Astrocyte (in vitro differentiated cells and primary cell): Measurements from ENCODE around the gene CTIF. TPM values are rescaled to one million over a fixed set of nuclear protein-coding genes. Genes with fewer than 3 reads are reported as not detected.

Experiments
- DNase-seq: peaks from one replicate; pipeline ENCODE4 v3.0.0-alpha.2; 2010; ENCODE audit warnings: low read depth
- FAIRE-seq: peaks from 2 replicates; lab custom pipeline; 2011; peaks lifted over from hg19 to GRCh38; lab: Jason Lieb, UNC
- H2AFZ ChIP-seq: 2 replicates; pipeline ENCODE4 v1.6.0; 2012; ENCODE audit warnings: low read depth, low read length, inconsistent platforms
- H3K27ac ChIP-seq: 2 replicates; pipeline ENCODE4 v1.5.1; 2011; ENCODE audit warnings: low read depth, low read length, inconsistent platforms
- H3K27me3 ChIP-seq: 2 replicates; pipeline ENCODE4 v1.6.0; 2011; ENCODE audit warnings: low read length, inconsistent platforms; ENCODE audit not compliant: insufficient read depth
- H3K36me3 ChIP-seq: 2 replicates; pipeline ENCODE4 v1.5.1; 2011; ENCODE audit warnings: low read length, inconsistent platforms; ENCODE audit not compliant: insufficient read depth
- H3K4me1 ChIP-seq: 2 replicates; pipeline ENCODE4 v1.5.1; 2011; ENCODE audit warnings: low read length, inconsistent platforms; ENCODE audit not compliant: insufficient read depth
- H3K4me2 ChIP-seq: 2 replicates; pipeline ENCODE4 v1.6.0; 2012; ENCODE audit warnings: low read length, inconsistent platforms
- H3K4me3 ChIP-seq: 2 replicates; pipeline ENCODE4 v1.5.1; 2011; ENCODE audit warnings: low read depth, mild to moderate bottlenecking, low read length, inconsistent platforms; ENCODE audit not compliant: insufficient read depth
- H3K79me2 ChIP-seq: 2 replicates; pipeline ENCODE4 v1.6.0; 2012; ENCODE audit warnings: mild to moderate bottlenecking, low read length, inconsistent platforms; ENCODE audit not compliant: insufficient read depth
- H3K9ac ChIP-seq: 2 replicates; pipeline ENCODE4 v1.6.0; 2012; ENCODE audit warnings: mild to moderate bottlenecking, low read length, inconsistent platforms
- H3K9me3 ChIP-seq: 2 replicates; pipeline ENCODE4 v1.5.1; 2012; ENCODE audit warnings: low read depth, mild to moderate bottlenecking, low read length, inconsistent platforms; ENCODE audit not compliant: insufficient read depth
- H4K20me1 ChIP-seq: 2 replicates; pipeline ENCODE4 v1.6.0; 2012; ENCODE audit warnings: low read length, inconsistent platforms; ENCODE audit not compliant: insufficient read depth
- H3K27ac Mint-ChIP-seq: one replicate; pipeline ENCODE4 v1.8.0; 2021; ENCODE audit warnings: mild to moderate bottlenecking, mixed read lengths; ENCODE audit not compliant: unreplicated experiment
- H3K27me3 Mint-ChIP-seq: one replicate; pipeline ENCODE4 v1.8.0; 2021; ENCODE audit warnings: low read depth, mixed read lengths; ENCODE audit not compliant: unreplicated experiment
- H3K36me3 Mint-ChIP-seq: one replicate; pipeline ENCODE4 v1.8.0; 2021; ENCODE audit warnings: low read depth, mixed read lengths; ENCODE audit not compliant: unreplicated experiment
- H3K4me1 Mint-ChIP-seq: one replicate; pipeline ENCODE4 v1.8.0; 2021; ENCODE audit warnings: low read depth, mixed read lengths; ENCODE audit not compliant: unreplicated experiment
- H3K4me3 Mint-ChIP-seq: one replicate; pipeline ENCODE4 v1.8.0; 2021; ENCODE audit warnings: mild to moderate bottlenecking, moderate library complexity, mixed read lengths; ENCODE audit not compliant: unreplicated experiment
- H3K9me3 Mint-ChIP-seq: one replicate; pipeline ENCODE4 v1.8.0; 2021; ENCODE audit warnings: mild to moderate bottlenecking, mixed read lengths; ENCODE audit not compliant: unreplicated experiment
- EZH2 ChIP-seq: IDR thresholded peaks from 2 replicates; pipeline ENCODE4 v1.6.1; 2012; ENCODE audit warnings: mild to moderate bottlenecking, low read length, inconsistent platforms; ENCODE audit not compliant: insufficient read depth
- total RNA-seq: library from RNA; stranded (reverse); gene quantifications from 2 replicates; pipeline ENCODE4 v1.2.1, GENCODE V29; 2021
- TF ChIP-seq, protein P1 (sequence below): IDR thresholded peaks from 2 replicates; pipeline ENCODE4 v1.5.1; 2011; ENCODE audit warnings: low read depth, mild to moderate bottlenecking, inconsistent platforms, low read length, moderate library complexity; ENCODE audit not compliant: insufficient read depth

The CTIF gene
- total RNA-seq, 1 donor from 2014 or later, result 101 TPM

DNA sequence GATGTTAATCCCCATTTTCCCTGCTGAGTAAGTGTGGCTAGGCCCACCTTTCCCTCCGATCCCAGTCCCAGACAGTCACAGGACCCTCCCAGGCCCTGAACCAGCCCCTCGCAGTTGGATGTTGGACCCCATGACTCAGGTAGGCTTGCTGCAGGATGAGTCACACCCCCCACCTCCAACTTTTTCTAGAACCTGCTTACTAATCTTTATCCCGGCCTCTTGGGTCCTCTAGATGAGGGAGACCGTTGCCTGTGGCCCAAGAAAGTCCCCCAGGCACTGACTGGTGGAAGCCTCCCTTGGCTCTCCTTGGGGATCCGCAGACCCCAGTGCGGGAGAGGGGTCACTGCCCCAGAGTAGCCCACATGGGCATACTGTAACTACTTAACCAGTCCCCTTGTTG is 313.5 kb downstream of the CTIF start:
- H3K4me2 ChIP-seq, result peak overlapping the region; percentile 21
- Mint-ChIP-seq H3K4me1 (peaks cover 62% of the 10 kb centered on the region), H3K9me3 (peaks cover 3% of the 10 kb centered on the region), H3K4me3 (peak overlapping the region; percentile 50), H3K27ac (peak overlapping the region; percentile 90), H3K27me3 (no peaks in the 10 kb centered on the region), H3K36me3 (peaks cover 36% of the 10 kb centered on the region)
- H4K20me1 ChIP-seq, result no peaks in the 10 kb centered on the region
- H2AFZ ChIP-seq, result no peak overlapping the region
- no peak overlapping the region for H3K9ac ChIP-seq
- FAIRE-seq, result no peak
- no peaks in the 10 kb centered on the region for H3K79me2 ChIP-seq
- peak; percentile 63 for DNase-seq
- H3K36me3 ChIP-seq, result peaks cover 3% of the 10 kb centered on the region
- H3K9me3 ChIP-seq, result no peaks in the 10 kb centered on the region
- peak overlapping the region; percentile 49 for H3K27ac ChIP-seq
- peaks cover 45% of the 10 kb centered on the region for H3K4me1 ChIP-seq
- H3K4me3 ChIP-seq, result no peak overlapping the region
- no peaks in the 10 kb centered on the region for H3K27me3 ChIP-seq
- no peak for TF ChIP-seq EZH2
- TF ChIP-seq, protein P1, sequence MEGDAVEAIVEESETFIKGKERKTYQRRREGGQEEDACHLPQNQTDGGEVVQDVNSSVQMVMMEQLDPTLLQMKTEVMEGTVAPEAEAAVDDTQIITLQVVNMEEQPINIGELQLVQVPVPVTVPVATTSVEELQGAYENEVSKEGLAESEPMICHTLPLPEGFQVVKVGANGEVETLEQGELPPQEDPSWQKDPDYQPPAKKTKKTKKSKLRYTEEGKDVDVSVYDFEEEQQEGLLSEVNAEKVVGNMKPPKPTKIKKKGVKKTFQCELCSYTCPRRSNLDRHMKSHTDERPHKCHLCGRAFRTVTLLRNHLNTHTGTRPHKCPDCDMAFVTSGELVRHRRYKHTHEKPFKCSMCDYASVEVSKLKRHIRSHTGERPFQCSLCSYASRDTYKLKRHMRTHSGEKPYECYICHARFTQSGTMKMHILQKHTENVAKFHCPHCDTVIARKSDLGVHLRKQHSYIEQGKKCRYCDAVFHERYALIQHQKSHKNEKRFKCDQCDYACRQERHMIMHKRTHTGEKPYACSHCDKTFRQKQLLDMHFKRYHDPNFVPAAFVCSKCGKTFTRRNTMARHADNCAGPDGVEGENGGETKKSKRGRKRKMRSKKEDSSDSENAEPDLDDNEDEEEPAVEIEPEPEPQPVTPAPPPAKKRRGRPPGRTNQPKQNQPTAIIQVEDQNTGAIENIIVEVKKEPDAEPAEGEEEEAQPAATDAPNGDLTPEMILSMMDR, result no peak

DNA sequence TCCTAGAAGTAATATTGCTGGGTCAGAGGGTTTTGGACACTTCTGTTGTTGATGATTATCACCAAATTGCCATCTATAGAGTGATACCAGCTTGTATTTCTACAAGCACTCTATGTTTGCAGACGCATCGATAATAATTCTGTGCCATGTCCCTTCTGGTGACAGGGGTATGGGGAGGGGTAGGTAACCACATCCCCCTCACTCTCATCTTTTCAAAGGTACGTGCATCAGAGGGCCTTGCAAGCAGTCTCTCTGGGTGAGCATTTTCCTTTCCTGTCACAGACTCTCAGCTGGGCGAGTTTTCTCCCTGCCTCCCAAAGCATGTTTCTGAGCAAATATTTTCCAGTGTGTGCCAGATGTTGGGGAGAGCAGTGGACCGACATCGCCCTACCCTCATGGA is 314.0 kb downstream of the CTIF start:
- TF ChIP-seq EZH2, result no peak
- TF ChIP-seq, protein P1, result no peak
- H3K27ac Mint-ChIP-seq, result peak overlapping the region; percentile 90
- peak overlapping the region; percentile 49 for H3K27ac ChIP-seq

DNA sequence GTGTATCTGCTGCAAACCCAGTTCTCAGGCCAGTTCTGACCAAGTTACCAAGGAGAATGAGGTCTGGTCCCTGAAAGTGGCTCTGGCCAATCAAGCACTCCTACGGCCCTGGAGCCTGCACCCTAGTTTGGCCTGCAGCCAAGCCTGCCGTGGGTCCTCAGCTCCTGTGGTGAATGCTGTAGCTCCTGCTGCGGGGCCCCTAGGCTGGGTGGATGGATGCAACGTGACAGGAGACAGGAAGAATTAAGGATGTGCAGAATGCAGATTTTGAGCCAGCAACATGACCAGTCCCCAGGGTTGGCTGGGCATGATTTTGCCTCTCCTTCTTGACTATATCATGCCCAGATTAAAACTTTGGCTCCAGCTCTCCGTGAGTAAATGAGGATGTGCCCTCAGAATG is 314.8 kb downstream of the CTIF start:
- H2AFZ ChIP-seq, result no peak overlapping the region
- H3K27me3 Mint-ChIP-seq, result no peaks in the 10 kb centered on the region
- H3K27ac ChIP-seq, result no peak overlapping the region
- peaks cover 3% of the 10 kb centered on the region for H3K36me3 ChIP-seq
- no peak overlapping the region for H3K27ac Mint-ChIP-seq
- peaks cover 46% of the 10 kb centered on the region for H3K36me3 Mint-ChIP-seq
- no peak for FAIRE-seq
- peaks cover 53% of the 10 kb centered on the region for H3K4me1 Mint-ChIP-seq
- no peaks in the 10 kb centered on the region for H3K9me3 ChIP-seq
- no peak overlapping the region for H3K4me2 ChIP-seq
- no peaks in the 10 kb centered on the region for H3K79me2 ChIP-seq
- H3K27me3 ChIP-seq, result no peaks in the 10 kb centered on the region
- no peak overlapping the region for H3K9ac ChIP-seq
- H3K4me3 Mint-ChIP-seq, result no peak overlapping the region
- DNase-seq, result no peak
- TF ChIP-seq, protein P1, result no peak
- TF ChIP-seq EZH2, result no peak
- no peaks in the 10 kb centered on the region for H4K20me1 ChIP-seq
- H3K9me3 Mint-ChIP-seq, result peaks cover 3% of the 10 kb centered on the region
- H3K4me3 ChIP-seq, result no peak overlapping the region
- H3K4me1 ChIP-seq, result peaks cover 34% of the 10 kb centered on the region

More for the DNA sequence above, 314.0 kb downstream of the CTIF start:
- Histone ChIP-seq H3K4me2 (peak overlapping the region; percentile 21), H3K36me3 (peaks cover 3% of the 10 kb centered on the region), H3K9ac (no peak overlapping the region), H4K20me1 (no peaks in the 10 kb centered on the region), H3K4me3 (no peak overlapping the region), H3K9me3 (no peaks in the 10 kb centered on the region), H3K4me1 (peaks cover 40% of the 10 kb centered on the region), H3K27me3 (no peaks in the 10 kb centered on the region), H2AFZ (no peak overlapping the region), H3K79me2 (no peaks in the 10 kb centered on the region)
- no peak for FAIRE-seq
- Mint-ChIP-seq H3K4me3 (no peak overlapping the region), H3K27me3 (no peaks in the 10 kb centered on the region), H3K36me3 (peaks cover 39% of the 10 kb centered on the region), H3K4me1 (peaks cover 57% of the 10 kb centered on the region), H3K9me3 (peaks cover 3% of the 10 kb centered on the region)
- no peak for DNase-seq
